Activated CD8-positive, alpha-beta memory T cell treated with anti-CD3 and anti-CD28 coated beads, Interleukin-2, amount 50 U/mL, for 48 hours (primary cell): ENCODE results near the gene ARHGAP44.
"Not testable (repeated sequence)": the region's sequence is repeated elsewhere in the genome, so short reads cannot be mapped to it uniquely, and the experiment has no call there.

ENCODE experiments used
- DNase-seq: peaks from one replicate; pipeline ENCODE4 v3.0.0-alpha.2; 2020

The ARHGAP44 gene

GRCh38 chr17:12815642-12816141, 26.4 kb downstream of the ARHGAP44 start:
- no peak for DNase-seq

- DNase-seq = no peak
These were observed 32.2 kb downstream of the ARHGAP44 start for GRCh38 chr17:12821376-12821940.

GRCh38 chr17:12826431-12826830, 37.1 kb downstream of the ARHGAP44 start:
- DNase-seq = no peak

DNA sequence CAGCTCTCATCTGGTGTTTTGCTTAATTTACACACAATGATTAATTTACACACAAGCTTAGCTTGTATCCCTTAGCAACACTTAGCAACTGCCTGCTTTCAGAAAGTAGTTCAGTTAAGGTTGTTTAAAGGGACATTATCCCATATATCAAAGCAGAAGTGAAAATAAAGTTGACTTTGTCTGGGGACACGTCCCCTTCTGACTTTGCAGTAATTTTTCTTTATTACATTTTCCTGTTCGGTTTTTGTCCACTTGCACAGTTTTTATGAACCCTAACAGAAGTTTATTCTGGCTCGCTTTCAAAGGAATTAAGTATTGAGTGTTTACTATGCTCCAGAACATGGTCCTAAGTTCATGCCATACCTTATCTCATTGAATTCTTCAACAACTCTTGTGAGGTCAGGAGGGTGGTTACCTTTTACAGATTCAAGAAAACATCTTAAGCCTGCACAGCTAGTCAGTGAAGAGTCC, 41.5 kb downstream of the ARHGAP44 start:
- DNase-seq = no peak

DNA sequence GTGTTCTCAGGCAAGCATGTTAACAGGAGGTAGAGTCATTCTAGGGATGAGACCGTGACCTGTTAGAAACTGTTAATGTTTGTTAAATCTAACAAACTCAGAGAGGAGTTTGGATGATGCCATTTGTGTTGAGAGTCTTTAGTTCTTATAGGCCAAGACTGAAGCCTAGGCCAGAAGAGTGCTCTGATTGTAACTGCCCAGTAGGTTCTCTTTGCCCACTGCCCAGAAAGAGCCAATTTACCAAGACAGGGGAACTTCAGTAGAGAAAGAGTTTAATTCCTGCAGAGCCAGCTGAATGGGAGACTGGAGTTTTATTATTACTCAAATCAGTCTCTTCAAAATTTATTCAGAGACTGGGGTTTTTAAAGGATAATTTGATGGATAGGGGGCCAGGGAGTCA, 42.5 kb downstream of the ARHGAP44 start:
- no peak for DNase-seq

GRCh38 chr17:12839042-12839441, 49.7 kb downstream of the ARHGAP44 start:
- no peak for DNase-seq

DNA sequence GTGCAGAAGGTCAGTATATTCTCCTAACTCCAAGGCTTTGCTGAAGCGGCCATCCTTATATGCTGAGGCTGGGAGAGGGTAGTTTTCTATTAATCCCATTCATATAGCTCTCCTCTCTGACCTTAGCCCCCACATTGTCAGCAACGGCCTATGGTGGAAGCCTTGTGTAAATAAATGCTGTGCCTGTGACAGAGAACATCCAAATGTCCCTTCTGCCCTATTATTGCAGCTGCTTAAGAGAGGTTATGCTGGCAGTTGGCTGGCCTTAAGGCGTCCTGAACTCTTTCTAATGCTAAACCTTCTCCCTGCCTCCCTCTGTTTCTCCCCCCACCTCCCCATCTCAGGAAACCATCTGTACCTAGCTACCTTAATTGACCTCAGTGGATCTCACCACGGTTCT, 53.6 kb downstream of the ARHGAP44 start:
- DNase-seq = no peak

DNA sequence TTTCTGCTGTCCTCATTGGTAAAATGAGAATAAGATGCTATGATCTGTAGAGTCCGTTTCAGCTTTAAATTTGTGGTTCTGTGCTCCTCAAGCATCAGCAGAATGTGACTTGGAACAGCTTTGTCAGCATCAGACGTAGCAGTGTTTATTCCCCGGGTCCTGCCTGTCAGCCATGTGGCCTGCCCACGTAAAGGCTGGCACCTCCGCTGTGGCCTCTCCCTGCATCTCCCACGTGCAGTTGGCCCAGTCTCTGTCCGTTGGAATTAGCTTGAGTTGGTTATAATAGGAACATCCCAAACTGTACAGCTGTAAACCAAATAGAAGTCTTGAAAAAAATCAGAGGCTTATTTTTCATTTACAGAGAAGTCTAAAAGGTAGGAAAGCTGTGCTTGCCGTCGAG, 61.7 kb downstream of the ARHGAP44 start:
- DNase-seq = no peak

GRCh38 chr17:12851901-12852435, 62.7 kb downstream of the ARHGAP44 start:
- no peak for DNase-seq

DNA sequence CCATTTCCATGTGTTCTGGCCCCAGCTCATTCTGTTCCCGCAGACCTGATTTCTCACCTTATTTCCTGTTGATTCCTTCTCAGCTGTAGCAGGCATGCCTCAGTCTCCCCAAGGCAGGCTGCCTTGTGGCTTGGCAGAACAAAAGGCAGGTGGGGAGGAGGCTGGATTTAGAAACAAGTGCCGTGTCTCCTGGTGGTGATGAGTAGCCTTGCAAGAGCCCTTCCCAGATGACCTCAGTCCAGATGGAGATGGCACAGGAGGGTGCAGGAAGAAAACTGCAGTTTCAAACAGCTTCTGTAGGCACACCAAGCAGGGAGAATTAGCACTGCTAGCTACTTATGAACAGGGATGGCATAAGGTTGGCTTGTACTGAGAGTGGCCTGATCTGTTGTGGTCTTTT, 64.6 kb downstream of the ARHGAP44 start:
- no peak for DNase-seq

DNA sequence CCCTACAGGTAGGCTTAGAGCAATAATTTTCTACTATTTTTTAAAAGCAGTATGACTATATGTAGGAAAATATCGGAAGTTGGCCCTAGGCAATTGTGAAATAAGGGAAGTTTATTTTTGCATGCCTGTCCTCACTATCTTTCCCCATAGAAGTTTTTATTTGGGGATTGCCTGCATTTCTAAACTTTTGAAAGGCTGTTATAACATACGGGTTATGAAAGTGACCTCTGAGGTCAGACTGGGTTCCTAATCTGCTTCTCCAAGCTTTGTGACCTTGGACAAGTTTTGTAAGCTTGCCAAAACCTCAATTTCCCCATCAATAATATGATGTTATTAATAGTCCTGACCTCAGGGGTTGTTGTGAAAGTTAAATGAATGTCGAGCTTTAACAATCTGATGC, 67.1 kb downstream of the ARHGAP44 start:
- DNase-seq = no peak

GRCh38 chr17:12857592-12857991, 68.3 kb downstream of the ARHGAP44 start:
- DNase-seq = no peak

DNA sequence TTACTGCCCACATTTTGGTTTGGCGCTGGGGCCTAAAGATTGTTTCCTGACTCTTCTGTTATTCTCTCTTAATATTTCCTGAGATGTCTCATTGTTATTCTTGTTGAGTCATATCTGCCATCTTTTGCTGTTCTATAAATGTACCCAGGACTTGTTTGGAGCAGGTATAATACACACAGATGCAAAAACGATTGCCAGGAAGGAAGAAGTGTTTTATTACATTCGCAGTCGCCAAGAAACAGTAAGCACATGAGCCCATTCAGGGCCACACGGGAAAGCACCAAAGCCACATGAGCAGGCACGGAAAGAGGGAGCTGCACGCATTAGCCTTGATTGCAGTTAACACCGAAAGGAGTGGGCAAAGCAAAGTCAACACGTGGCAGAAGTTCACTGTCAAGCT, 70.2 kb downstream of the ARHGAP44 start:
- DNase-seq = no peak

DNA sequence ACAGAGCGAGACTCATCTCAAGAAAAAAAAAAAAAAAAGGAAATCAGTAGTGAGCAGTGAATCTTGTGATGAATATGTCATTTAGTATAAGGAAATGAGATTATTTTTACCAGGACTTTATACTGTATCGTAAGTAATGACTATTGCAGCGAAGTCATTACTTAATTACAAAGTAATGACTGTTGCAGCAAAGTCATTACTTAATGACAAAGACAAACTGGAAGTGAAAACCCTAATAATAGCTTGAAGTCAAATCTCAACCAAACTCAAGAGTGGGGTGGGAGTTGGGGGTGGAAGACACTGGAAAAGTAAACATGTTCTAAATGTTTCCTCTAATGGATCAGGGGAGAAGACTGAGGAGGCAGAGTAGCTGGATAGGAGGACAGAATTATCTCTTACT, 76.5 kb downstream of the ARHGAP44 start:
- no peak for DNase-seq

- no peak for DNase-seq
These were observed 76.9 kb downstream of the ARHGAP44 start for GRCh38 chr17:12866244-12866643.

GRCh38 chr17:12867726-12868125, 78.4 kb downstream of the ARHGAP44 start:
- no peak for DNase-seq

GRCh38 chr17:12873415-12874125, 84.3 kb downstream of the ARHGAP44 start:
- not testable (repeated sequence) for DNase-seq

DNA sequence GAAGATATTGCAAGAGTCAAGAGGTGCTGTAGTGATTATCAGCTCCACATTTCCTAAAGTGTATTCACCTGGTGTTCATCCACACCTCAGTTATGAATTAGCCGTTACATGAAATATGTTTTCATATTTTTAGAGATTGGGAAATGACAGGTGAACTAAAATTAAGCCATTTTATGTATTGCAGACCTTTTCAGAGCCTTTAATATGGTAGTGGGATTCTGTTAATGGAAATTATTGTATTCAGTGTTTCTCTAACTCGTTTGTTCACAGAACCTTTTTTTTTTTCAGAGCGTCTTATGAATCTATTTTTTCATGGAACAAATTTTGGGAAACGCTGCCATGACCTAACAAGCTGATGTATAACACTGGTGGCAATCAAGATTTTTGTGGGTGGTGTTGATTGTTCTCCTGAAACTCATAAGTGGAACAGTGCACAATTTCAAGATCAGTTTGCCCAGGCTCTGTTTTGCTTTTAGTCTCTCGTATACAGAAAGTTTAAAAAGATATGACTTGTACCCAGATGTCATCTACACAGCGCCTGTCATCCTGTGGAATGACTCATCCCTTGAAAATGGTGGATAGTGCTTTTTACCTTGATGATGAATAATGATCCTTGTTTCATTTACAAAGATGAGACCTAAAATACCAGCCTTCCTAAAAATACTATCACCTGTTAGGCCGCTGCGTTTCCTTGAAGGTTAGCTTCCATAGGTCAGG, 88.8 kb downstream of the ARHGAP44 start:
- DNase-seq = no peak

DNA sequence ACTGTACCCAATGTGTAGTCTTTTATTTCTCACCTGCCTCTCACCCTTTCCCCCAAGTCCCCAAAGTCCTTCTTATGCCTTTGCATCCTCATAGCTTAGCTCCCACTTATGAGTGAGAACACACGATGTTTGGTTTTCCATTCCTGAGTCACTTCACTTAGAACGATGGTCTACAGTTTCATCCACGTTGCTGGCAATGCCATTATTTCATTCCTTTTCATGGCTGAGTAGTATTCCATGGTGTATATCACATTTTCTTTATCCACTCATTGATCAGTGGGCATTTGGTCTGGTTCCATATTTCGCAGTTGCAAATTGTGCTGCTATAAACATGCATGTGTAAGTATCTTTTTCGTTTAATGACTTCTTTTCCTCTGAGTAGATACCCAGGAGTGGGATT, 89.8 kb downstream of the ARHGAP44 start:
- not testable (repeated sequence) for DNase-seq

- DNase-seq = no peak
These were observed 94.2 kb downstream of the ARHGAP44 start for GRCh38 chr17:12883472-12883871.

- no peak for DNase-seq
These were observed 97.8 kb downstream of the ARHGAP44 start for GRCh38 chr17:12887088-12887487.

GRCh38 chr17:12896180-12896785, 107.0 kb downstream of the ARHGAP44 start:
- no peak for DNase-seq

DNA sequence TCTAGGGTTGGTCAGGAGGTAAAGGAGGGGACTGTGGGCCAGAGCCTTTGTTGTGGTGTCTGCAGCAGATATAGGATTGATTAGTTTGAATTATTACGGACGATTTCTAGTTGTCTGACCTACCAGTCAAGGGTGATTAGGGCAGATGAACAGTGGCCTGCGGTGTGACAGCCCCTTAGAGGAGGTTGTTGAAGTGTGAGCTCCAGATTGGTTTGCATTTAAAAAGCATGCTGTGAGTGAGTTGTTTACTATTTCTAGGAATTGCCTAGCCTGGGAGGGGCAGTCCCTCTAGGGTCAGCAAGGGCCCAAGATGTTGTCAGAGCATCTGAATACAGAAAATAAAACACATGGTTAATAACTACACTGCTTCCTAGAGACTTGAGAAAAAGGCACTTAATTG, 108.8 kb downstream of the ARHGAP44 start:
- no peak for DNase-seq
